Activated CD4-positive, alpha-beta T cell treated with anti-CD3 and anti-CD28 coated beads, Interleukin-2, amount 50 U/mL, for 4 hours (primary cell): ENCODE measurements around the gene ODAD4.

Experiments used
- DNase-seq, 2 experiments: peaks; one replicate each; pipeline ENCODE4 v3.0.0-alpha.2; 2020

The ODAD4 gene

DNA sequence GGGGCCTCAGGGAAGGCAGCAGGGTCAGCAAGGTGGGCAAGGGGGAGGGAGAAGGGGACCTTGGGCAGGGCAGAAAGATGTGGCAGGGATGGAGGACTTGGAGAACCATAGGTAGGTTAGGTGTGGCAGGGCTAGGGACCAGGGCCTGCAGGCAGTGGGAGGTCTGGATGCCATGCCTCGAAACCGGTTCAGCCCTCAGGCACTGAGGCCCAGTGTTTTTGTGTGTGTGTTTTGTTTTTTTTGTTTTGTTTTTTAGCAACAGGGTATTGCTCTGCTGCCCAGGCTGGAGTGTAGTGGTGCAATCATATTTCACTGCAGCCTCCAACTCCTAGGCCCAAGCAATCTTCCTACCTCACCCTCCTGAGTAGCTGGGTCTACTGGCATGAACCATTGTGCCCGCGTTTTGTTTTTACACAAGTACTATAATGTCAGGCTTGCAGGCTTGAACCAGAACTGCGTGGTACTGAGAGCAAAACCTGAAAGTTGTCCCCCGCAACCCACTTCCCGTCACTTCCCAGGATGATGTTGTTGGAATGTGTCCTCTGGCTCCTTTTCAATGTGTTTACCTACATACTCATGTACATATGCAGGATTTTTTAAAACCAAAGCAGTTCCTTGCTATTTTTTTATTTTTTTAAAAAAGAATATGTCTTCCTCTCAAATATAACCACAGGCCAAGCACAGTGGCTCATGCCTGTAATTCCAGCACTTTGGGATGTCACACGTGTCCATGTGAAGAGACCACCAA lies 12.4 kb downstream of the ODAD4 start:
- no peak for DNase-seq

GRCh38 chr17:41943492-41943891 lies 13.1 kb downstream of the ODAD4 start:
- no peak for DNase-seq

- DNase-seq = no peak
Measured at GRCh38 chr17:41944943-41945342, 14.5 kb downstream of the ODAD4 start.

DNA sequence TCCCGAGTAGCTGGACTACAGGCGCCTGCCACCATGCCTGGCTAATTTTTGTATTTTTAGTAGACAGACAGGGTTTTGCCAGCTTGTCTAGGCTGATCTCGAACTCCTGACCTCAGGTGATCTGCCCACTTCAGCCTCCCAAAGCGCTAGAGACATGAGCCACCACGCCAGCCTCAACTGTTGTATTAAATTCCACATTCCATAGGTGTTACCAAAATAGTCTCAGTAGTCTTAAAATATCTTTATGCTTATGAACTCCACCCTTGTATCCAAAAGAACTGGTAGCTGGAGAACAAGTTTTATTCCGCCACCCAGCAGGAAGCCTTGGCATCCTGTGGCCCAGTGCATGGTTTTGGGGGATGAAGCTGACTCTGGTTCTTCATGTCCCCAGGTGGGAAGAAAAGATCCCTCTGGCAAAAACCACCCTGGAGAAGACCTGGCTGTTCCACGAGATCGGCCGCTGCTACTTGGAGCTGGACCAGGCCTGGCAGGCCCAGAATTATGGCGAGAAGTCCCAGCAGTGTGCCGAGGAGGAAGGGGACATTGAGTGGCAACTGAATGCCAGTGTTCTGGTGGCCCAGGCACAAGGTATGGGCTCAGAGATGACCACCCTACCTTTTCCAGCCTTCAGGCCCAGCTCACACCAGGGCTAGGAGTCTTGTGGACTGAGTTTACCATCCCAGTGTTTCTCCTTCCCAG lies 18.5 kb downstream of the ODAD4 start:
- DNase-seq = no peak

GRCh38 chr17:41956522-41956921 lies 26.1 kb downstream of the ODAD4 start:
- DNase-seq = no peak

- no peak for DNase-seq
Measured at GRCh38 chr17:41957031-41957868, 26.8 kb downstream of the ODAD4 start.

DNA sequence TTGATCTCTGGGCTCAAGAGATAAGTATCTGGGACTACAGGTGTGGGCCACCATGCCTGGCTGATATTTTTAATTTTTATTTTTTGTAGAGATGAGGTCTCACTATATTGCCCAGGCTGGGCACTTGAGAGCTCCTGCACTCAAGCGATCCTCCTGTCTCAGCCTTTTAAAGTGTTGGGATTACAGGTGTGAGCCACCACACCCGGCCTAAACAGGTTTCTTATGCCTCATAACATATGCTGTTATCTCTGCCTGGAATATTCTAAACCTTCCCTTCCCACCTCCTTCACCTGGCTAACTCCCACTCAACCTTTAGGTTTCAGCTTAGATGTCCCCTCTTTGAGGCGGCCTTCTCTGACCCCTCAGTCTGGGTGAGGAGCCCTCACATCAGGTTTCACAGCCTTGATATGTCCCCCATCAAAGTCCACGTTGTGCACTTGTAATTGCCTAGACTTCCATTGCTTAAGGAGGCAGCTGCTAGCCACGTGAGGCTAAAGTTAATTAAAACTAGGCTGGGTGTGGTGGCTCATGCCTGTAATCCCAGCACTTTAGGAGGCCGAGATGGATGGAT lies 27.5 kb downstream of the ODAD4 start:
- DNase-seq = no peak

GRCh38 chr17:41959030-41959335 lies 28.6 kb downstream of the ODAD4 start:
- no peak for DNase-seq

DNA sequence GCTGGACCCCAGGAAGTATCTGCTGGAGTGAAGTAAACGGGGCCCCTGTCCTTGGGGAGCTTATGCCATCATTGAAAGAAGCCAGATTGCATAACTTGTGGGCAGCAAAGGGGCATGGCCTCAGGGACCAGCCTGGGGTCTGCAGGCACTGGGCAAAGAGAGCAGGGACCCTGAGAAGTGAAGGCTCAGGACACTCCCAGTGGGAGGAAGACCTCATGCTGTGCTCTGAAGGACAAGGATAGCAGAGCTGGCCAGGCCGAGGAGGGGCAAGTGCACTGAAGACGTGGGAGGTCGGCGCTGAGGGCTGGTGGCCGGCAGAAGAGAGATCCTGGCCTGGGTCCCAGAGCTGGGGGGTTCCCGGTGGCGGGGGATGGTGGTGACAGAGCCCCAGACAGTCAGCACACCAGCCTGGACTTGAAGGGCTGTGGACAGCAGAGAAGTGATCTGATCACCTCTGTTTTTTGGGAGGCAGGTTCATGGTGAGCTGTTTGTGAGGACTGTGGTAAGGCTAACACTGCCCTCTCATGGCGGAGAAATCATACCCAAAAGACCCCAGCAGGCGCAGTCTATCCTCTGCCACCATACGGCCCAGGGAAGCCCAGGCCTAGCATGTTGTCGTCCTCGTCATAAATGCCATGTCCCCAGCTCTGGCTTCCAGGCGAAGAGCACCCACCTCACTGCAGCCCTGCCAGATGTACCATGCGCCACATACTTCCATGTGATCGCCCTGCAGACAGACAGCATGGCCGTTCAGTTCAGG lies 29.1 kb downstream of the ODAD4 start:
- no peak for DNase-seq

DNA sequence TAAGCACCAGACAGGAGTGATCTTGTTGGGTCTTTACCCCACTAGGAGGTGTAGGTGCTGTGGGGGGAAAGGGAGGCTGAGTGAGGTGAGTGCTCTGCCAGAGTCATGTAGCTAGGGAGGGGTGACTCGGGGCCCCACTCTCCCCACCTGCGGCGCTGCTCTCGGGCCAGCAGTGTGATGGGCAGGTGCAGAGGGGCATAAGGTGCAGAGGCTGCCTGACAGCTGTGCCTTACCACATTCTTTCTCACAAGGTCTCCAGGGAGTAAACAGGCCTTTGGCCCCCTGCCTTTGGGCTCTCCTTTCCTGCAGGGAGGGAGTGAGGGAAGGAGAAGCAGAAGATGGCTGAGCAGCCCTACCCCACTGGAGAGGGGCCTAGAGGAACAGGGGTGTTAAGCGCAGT lies 31.7 kb downstream of the ODAD4 start:
- DNase-seq = no peak

GRCh38 chr17:41962768-41963434 lies 32.5 kb downstream of the ODAD4 start:
- peak; percentile 64 to 68 for DNase-seq

DNA sequence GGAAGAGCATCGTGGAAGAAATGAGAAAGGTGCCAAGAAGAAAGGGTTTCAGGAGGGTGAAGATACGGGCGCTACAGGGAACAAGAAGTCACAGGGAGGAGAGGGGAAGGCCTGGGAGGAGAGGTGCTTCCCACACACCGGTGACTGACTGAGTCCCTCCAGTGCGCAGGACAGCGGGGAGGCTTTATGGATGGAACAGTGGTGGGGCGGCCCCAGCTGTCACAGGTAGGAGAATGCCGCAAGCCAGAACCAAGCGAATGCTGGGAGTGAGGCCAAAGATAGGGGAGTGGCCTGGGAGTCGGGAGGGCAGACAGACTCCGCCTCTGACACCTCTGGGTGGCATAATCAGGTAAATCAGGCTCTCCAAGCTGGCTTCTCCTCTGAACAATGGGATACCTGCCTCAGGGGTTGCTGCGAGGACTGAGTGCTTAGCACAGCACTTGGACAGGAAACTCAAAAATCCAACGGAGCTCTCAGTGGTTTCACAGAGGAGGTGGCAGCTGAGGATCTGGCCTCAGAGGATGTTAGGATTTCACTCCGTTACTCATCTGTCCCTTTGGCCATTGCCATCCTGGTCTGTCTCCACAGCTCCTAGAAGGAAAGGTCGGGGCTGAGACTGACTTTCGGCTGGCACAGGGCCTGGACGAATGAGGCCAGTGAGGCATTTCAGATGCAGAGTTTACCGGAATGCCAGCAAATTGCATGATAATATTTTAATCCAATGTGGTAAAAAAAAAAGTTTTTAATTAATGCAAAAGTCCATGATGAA lies 35.5 kb downstream of the ODAD4 start:
- peak; percentile 53 to 58 for DNase-seq

DNA sequence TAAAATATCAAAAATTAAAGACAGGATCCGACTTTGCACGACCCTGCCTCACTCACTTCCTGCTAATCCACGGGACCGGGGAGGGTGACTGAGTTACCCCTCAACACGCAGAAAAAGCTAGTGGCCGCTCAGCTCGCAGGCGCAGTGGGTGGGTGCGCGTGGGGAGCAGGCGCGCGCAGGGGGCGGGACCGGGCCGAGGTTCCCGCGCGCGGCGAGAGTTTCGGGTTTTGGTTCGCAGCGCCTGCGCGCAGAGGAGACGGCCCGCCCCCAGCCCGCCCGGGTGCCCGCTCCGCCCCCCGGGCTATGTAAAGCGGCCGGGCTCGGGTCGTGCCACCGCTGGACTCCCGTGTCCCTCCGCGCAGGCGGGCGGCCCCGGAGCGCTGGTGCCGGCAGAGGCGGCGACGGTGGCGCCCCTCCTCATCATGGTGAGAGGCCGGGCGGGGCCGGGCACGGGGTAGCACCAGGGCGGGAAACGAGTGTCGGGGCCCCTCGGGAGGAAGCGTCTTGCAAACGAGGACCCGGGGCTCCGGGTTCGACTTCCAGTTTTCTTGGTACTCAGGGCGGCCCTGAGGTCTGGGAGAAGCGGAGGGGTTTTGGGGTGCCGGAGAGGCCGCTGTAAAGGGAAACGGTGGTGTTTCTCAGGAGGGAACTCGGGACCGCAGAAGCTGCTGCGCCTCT lies 36.2 kb downstream of the ODAD4 start, which contains the start of gene CNP:
TSS of gene CNP (plus strand) at position 333 of the 678 bp plus-strand sequence. CDS start at position 423, 90 bp downstream.
- peak; percentile 84 to 85 for DNase-seq

DNA sequence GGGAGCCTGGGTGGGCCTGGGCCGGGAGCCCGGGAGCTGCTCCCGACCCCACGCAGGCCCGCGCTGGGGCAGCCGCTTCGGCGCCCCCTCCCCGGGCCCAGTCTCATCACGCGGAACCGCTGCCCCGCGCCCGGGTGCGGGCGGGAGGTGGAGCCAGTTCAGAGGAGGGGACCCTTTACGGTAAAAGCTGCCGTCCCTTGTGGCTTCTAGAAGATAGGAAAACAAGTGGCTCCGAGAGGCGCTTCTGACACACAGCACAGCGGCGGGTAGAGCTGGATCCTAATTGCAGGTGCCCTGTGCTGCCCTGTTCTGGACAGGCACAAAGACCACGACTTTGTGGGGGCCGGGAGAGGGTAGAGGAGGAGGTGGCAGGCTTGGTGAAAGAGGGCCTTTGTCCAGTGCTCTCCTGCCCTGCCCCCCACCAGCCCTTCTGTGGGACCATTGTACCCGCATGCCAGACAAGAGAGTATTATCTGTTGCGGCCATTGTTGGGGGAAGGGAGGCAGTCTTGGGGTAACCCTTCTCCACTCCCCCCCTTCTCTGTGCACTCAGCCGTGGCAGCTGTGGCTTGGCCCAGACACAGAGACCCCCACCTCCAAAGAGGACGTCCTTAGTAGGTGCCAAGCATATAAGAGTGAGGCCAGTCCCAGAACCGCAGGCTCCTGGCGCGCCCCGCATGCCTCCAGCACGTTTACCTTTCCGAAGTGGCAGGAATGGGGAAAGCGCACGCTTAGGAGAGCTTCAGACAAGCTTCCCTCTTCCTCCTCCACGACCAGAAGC lies 36.9 kb downstream of the ODAD4 start:
- peak; percentile 29 for DNase-seq

DNA sequence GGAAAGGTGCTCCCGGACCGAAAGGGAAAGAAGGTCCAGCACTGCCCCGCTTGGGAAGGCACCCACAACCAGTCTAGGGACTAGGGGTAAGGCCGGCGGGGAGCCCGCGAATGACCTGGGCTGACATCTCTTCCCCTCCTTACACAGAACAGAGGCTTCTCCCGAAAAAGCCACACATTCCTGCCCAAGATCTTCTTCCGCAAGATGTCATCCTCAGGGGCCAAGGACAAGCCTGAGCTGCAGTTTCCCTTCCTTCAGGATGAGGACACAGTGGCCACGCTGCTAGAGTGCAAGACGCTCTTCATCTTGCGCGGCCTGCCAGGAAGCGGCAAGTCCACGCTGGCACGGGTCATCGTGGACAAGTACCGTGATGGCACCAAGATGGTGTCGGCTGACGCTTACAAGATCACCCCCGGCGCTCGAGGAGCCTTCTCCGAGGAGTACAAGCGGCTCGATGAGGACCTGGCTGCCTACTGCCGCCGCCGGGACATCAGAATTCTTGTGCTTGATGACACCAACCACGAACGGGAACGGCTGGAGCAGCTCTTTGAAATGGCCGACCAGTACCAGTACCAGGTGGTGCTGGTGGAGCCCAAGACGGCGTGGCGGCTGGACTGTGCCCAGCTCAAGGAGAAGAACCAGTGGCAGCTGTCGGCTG lies 37.6 kb downstream of the ODAD4 start:
- no peak for DNase-seq

DNA sequence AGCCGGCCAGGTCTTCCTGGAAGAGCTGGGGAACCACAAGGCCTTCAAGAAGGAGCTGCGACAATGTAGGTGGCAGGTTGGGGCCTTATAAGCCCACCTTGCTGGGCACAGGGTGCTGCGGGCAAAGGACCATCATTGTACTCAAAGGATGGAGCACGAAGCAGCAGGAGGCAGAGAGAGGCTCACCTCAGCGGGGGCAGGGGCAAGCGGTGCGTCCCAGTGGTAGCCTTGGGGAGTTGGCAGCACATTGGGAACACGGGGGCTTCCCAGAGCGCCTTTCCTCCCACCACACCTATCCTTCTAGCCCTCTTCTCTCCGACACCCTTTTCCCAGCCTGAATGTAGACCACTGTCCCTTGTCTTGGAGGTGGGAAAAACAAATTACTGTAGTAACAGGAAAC lies 38.3 kb downstream of the ODAD4 start:
- DNase-seq = no peak

- no peak for DNase-seq
Measured at GRCh38 chr17:41970901-41971331, 40.5 kb downstream of the ODAD4 start.

DNA sequence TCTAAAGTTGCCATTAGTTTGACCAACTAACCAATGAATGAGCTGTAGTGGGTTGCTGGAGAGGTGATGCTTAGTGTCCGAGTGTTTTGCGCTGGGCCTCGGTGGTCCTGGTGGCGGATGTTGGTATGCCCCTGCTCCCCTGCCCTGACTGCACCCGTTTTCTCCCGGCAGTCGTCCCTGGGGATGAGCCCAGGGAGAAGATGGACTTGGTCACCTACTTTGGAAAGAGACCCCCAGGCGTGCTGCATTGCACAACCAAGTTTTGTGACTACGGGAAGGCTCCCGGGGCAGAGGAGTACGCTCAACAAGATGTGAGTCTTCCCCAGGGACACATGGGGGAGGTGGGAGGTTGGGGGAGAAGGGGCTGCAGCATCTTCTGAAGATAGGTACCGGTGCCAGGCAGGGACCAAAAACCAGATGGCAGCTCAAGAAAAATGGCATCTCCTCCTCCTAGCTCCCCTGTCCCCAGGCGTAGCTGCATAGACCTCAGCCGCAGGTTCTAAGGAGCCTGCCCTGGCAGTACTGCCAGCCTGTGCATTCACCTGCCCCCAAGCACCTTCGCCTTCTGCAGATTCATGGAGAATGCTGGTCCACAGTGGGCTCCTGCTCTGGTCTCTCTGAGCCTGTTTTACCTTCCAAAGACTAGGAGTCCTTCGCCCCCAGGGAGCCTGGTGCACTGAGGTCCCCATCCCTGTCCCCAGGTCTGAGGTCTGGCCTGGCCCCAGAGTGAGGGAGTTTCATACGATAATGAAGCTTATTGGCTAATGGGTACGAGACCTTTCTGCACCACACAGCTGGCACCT lies 41.5 kb downstream of the ODAD4 start:
- DNase-seq = no peak
